Measurements from ENCODE around the gene USP6NL.
A peak's percentile ranks its signal among the peaks of the same experiment; 100 is the strongest.

Gene USP6NL

GRCh38 chr10:11588873-11589574 lies 22.4 kb downstream of the USP6NL start:
- no peak for DNase-seq

- DNase-seq, result no peak
These were observed 23.7 kb downstream of the USP6NL start for GRCh38 chr10:11587722-11588259.

GRCh38 chr10:11586170-11586569 lies 25.3 kb downstream of the USP6NL start:
- no peak for DNase-seq

GRCh38 chr10:11581213-11581612 lies 30.2 kb downstream of the USP6NL start:
- no peak for DNase-seq

GRCh38 chr10:11579885-11580284 lies 31.6 kb downstream of the USP6NL start:
- DNase-seq, result no peak

GRCh38 chr10:11578802-11579255 lies 32.6 kb downstream of the USP6NL start:
- no peak for DNase-seq

GRCh38 chr10:11576092-11576809 lies 35.2 kb downstream of the USP6NL start:
- no peak for DNase-seq

- peak; percentile 5 for DNase-seq
These were observed 38.0 kb downstream of the USP6NL start for GRCh38 chr10:11573497-11573896.

GRCh38 chr10:11570751-11571150 lies 40.7 kb downstream of the USP6NL start:
- DNase-seq, result no peak

- DNase-seq, result no peak
These were observed 42.0 kb downstream of the USP6NL start for GRCh38 chr10:11569471-11569870.

- no peak for DNase-seq
These were observed 42.9 kb downstream of the USP6NL start for GRCh38 chr10:11568578-11568977.

GRCh38 chr10:11564741-11565140 lies 46.7 kb downstream of the USP6NL start:
- no peak for DNase-seq

GRCh38 chr10:11563936-11564335 lies 47.5 kb downstream of the USP6NL start:
- no peak for DNase-seq

- no peak for DNase-seq
These were observed 48.6 kb downstream of the USP6NL start for GRCh38 chr10:11562888-11563287.

- peak; percentile 51 for DNase-seq
These were observed 51.3 kb downstream of the USP6NL start for GRCh38 chr10:11560076-11560709.

GRCh38 chr10:11557967-11558366 lies 53.5 kb downstream of the USP6NL start:
- DNase-seq, result no peak

- DNase-seq, result no peak
These were observed 53.9 kb downstream of the USP6NL start for GRCh38 chr10:11557513-11557912.

- DNase-seq, result no peak
These were observed 55.9 kb downstream of the USP6NL start for GRCh38 chr10:11555556-11555955.

- no peak for DNase-seq
These were observed 57.6 kb downstream of the USP6NL start for GRCh38 chr10:11553773-11554381.

GRCh38 chr10:11551916-11552602 lies 59.4 kb downstream of the USP6NL start:
- DNase-seq, result peak; percentile 89

GRCh38 chr10:11551104-11551503 lies 60.3 kb downstream of the USP6NL start:
- DNase-seq, result no peak

GRCh38 chr10:11548768-11549099 lies 62.7 kb downstream of the USP6NL start:
- no peak for DNase-seq
